Measurements from ENCODE around the gene ADCY3.

The ADCY3 gene

DNA sequence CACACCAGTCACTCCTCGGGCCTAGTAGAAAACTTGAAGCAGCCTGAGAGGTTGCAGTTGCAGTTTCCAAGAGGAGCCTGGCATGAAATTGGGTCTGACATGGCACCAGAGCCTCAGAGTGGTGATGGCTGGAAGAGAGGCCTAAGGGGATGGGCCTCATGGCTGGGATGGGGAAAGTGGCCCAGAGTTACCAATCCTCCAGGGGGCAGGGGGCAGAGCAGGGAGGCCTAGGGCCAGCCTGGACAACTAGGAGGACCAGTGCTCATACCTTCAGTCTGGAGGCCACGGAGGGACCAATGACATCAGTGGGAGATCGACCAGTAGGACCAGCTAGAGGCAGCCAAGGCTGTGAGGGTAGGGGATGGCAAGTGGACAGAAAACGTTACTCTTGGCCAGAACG, 15.1 kb upstream of the ADCY3 start:
- TF ChIP-seq CSRNP3 (CRISPR knock-in tag; IDR thresholded peaks at IDR 0.05), result no peak
- no peak for TF ChIP-seq OSR1 (CRISPR knock-in tag; IDR thresholded peaks at IDR 0.05)
- no peak for TF ChIP-seq TOX (CRISPR knock-in tag; IDR thresholded peaks at IDR 0.05; ENCODE audit: borderline replicate concordance)
- TF ChIP-seq ESRRG (CRISPR knock-in tag; IDR thresholded peaks at IDR 0.05), result no peak
- TF ChIP-seq CSDC2 (CRISPR knock-in tag; IDR thresholded peaks at IDR 0.05), result no peak
- no peak for TF ChIP-seq ARNTL (CRISPR knock-in tag; IDR thresholded peaks at IDR 0.05; ENCODE audit: borderline replicate concordance, low read depth)
- TF ChIP-seq POU6F1 (CRISPR knock-in tag; IDR thresholded peaks at IDR 0.05; ENCODE audit: borderline replicate concordance, low read depth), result no peak
- TF ChIP-seq ZNF565 (CRISPR knock-in tag; conservative IDR thresholded peaks at IDR 0.05; ENCODE audit: low read depth), result no peak
- no peak for TF ChIP-seq PPARA (CRISPR knock-in tag; IDR thresholded peaks at IDR 0.05; ENCODE audit: borderline replicate concordance)
- TF ChIP-seq RARB (CRISPR knock-in tag; IDR thresholded peaks at IDR 0.05), result no peak
- no peak for TF ChIP-seq SNAI2 (CRISPR knock-in tag; IDR thresholded peaks at IDR 0.05)
- no peak for TF ChIP-seq TSHZ2 (CRISPR knock-in tag; IDR thresholded peaks at IDR 0.05)
- no peak for TF ChIP-seq GLIS3 (CRISPR knock-in tag; IDR thresholded peaks at IDR 0.05)
- TF ChIP-seq, protein P1, sequence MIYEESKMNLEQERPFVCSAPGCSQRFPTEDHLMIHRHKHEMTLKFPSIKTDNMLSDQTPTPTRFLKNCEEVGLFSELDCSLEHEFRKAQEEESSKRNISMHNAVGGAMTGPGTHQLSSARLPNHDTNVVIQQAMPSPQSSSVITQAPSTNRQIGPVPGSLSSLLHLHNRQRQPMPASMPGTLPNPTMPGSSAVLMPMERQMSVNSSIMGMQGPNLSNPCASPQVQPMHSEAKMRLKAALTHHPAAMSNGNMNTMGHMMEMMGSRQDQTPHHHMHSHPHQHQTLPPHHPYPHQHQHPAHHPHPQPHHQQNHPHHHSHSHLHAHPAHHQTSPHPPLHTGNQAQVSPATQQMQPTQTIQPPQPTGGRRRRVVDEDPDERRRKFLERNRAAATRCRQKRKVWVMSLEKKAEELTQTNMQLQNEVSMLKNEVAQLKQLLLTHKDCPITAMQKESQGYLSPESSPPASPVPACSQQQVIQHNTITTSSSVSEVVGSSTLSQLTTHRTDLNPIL (CRISPR knock-in tag; IDR thresholded peaks at IDR 0.05; ENCODE audit: low read depth), result no peak
- no peak for TF ChIP-seq ZFP3 (CRISPR knock-in tag; IDR thresholded peaks at IDR 0.05)
- no peak for TF ChIP-seq ZNF70 (CRISPR knock-in tag; IDR thresholded peaks at IDR 0.05)
- TF ChIP-seq ZC3H10 (CRISPR knock-in tag; IDR thresholded peaks at IDR 0.05), result no peak
- TF ChIP-seq ZNF8 (CRISPR knock-in tag; IDR thresholded peaks at IDR 0.05), result no peak
- no peak for ATAC-seq

GRCh38 chr2:24932715-24933114, 12.7 kb upstream of the ADCY3 start:
- TF ChIP-seq OSR1 (CRISPR knock-in tag; IDR thresholded peaks at IDR 0.05), result no peak
- TF ChIP-seq CSRNP3 (CRISPR knock-in tag; IDR thresholded peaks at IDR 0.05), result no peak
- TF ChIP-seq ARNTL (CRISPR knock-in tag; IDR thresholded peaks at IDR 0.05; ENCODE audit: borderline replicate concordance, low read depth), result no peak
- no peak for TF ChIP-seq TOX (CRISPR knock-in tag; IDR thresholded peaks at IDR 0.05; ENCODE audit: borderline replicate concordance)
- TF ChIP-seq RARB (CRISPR knock-in tag; IDR thresholded peaks at IDR 0.05), result no peak
- TF ChIP-seq GLIS3 (CRISPR knock-in tag; IDR thresholded peaks at IDR 0.05), result no peak
- TF ChIP-seq, protein P2, sequence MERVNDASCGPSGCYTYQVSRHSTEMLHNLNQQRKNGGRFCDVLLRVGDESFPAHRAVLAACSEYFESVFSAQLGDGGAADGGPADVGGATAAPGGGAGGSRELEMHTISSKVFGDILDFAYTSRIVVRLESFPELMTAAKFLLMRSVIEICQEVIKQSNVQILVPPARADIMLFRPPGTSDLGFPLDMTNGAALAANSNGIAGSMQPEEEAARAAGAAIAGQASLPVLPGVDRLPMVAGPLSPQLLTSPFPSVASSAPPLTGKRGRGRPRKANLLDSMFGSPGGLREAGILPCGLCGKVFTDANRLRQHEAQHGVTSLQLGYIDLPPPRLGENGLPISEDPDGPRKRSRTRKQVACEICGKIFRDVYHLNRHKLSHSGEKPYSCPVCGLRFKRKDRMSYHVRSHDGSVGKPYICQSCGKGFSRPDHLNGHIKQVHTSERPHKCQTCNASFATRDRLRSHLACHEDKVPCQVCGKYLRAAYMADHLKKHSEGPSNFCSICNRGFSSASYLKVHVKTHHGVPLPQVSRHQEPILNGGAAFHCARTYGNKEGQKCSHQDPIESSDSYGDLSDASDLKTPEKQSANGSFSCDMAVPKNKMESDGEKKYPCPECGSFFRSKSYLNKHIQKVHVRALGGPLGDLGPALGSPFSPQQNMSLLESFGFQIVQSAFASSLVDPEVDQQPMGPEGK (CRISPR knock-in tag; IDR thresholded peaks at IDR 0.05; ENCODE audit: borderline replicate concordance), result no peak
- TF ChIP-seq SNAI2 (CRISPR knock-in tag; IDR thresholded peaks at IDR 0.05), result no peak
- TF ChIP-seq ISL1 (CRISPR knock-in tag; IDR thresholded peaks at IDR 0.05), result no peak
- TF ChIP-seq BACH2 (CRISPR knock-in tag; IDR thresholded peaks at IDR 0.05; ENCODE audit: borderline replicate concordance), result no peak
- TF ChIP-seq TCF4 (CRISPR knock-in tag; IDR thresholded peaks at IDR 0.05; ENCODE audit: borderline replicate concordance), result no peak
- no peak for TF ChIP-seq ZNF8 (CRISPR knock-in tag; IDR thresholded peaks at IDR 0.05)
- no peak for TF ChIP-seq ZFP30 (CRISPR knock-in tag; IDR thresholded peaks at IDR 0.05)
- no peak for TF ChIP-seq ZNF70 (CRISPR knock-in tag; IDR thresholded peaks at IDR 0.05)
- TF ChIP-seq, protein P1 (CRISPR knock-in tag; IDR thresholded peaks at IDR 0.05; ENCODE audit: low read depth), result no peak
- no peak for TF ChIP-seq ZFP3 (CRISPR knock-in tag; IDR thresholded peaks at IDR 0.05)
- TF ChIP-seq CSDC2 (CRISPR knock-in tag; IDR thresholded peaks at IDR 0.05), result no peak
- TF ChIP-seq PPARA (CRISPR knock-in tag; IDR thresholded peaks at IDR 0.05; ENCODE audit: borderline replicate concordance), result no peak
- TF ChIP-seq ESRRG (CRISPR knock-in tag; IDR thresholded peaks at IDR 0.05), result no peak

More at GRCh38 chr2:24932715-24933114, 12.7 kb upstream of the ADCY3 start:
- ATAC-seq, result no peak

Data from SK-N-SH treated with all-trans-retinoic acid at 6 μM for 48 hours (cell line).